ENCODE data around the gene GHRL. TPM values are rescaled to one million over a fixed set of nuclear protein-coding genes. Genes with fewer than 3 reads are reported as not detected.
"Not testable (repeated sequence)": the region's sequence is repeated elsewhere in the genome, so short reads cannot be mapped to it uniquely, and the experiment has no call there.

Gene GHRL
- total RNA-seq, 1 experiment from 2014 or later: not detected

DNA sequence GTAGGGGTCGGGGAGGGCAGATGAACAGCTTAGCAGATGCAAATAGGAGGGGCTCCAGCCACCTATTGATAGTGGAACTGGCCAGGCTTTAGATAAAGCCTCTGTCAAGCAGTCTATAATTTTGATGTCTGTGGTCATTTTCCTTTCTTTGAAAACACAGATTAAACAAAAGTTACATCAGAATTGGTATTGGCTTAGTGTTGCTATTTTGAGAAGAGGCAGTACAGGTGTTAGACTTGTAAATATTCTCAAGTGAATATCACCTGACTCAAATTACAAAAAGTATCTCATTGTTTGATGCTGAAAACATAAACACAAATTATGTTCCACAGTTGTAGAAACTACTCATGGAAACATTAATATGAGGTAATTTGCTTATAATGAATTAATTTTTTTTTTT lies 18.1 kb downstream of the GHRL start:
- H3K36me3 Mint-ChIP-seq (ENCODE audit: insufficient read depth, unreplicated experiment): peaks cover 46% of the 10 kb centered on the region

DNA sequence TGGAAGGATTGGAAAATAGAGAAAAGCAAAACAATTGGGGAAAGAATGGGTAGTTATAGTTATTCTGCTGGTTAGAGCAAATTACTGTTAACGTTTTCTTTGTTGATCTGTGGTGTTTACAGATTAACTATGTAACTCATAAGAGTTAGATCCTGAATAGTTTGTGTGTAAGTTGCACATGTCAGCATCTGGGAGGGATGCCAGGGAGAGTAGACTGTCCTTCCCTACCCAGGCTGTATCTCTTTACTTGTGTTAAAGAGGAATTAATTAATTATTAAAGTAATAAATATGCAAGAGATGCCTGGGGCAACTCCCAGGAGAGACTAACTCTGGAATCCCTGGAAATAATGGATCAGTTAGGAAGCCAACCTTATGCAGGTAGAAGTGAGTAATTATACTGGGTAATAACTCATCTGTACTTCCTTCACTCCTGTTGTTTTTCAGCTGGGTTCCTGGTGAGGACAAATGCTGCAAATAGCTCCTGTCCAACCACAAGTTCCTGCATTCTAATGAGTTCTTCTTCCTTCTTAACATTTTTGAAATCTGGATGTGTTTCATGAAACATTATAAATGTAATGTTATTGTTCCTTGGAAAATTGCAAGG lies 18.9 kb downstream of the GHRL start:
- peaks cover 3% of the 10 kb centered on the region for H3K36me3 ChIP-seq (ENCODE audit: control insufficient read depth, insufficient read depth, low read length)
- no peak overlapping the region for H3K4me3 ChIP-seq (ENCODE audit: low read depth, low read length)
- no peaks in the 10 kb centered on the region for H3K4me1 ChIP-seq
- no peaks in the 10 kb centered on the region for H3K27me3 Mint-ChIP-seq (ENCODE audit: insufficient read depth, unreplicated experiment)
- TF ChIP-seq, protein P1, sequence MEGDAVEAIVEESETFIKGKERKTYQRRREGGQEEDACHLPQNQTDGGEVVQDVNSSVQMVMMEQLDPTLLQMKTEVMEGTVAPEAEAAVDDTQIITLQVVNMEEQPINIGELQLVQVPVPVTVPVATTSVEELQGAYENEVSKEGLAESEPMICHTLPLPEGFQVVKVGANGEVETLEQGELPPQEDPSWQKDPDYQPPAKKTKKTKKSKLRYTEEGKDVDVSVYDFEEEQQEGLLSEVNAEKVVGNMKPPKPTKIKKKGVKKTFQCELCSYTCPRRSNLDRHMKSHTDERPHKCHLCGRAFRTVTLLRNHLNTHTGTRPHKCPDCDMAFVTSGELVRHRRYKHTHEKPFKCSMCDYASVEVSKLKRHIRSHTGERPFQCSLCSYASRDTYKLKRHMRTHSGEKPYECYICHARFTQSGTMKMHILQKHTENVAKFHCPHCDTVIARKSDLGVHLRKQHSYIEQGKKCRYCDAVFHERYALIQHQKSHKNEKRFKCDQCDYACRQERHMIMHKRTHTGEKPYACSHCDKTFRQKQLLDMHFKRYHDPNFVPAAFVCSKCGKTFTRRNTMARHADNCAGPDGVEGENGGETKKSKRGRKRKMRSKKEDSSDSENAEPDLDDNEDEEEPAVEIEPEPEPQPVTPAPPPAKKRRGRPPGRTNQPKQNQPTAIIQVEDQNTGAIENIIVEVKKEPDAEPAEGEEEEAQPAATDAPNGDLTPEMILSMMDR (IDR thresholded peaks at IDR 0.05; ENCODE audit: insufficient read depth in 1 of 2, low read depth in 1 of 2, low read length in 1 of 2, severe bottlenecking in 1 of 2, unreplicated experiment in 1 of 2): no peak
- no peaks in the 10 kb centered on the region for H3K9me3 Mint-ChIP-seq (ENCODE audit: unreplicated experiment)
- ChIA-PET CTCF (no interaction called here), POLR2A (no interaction called here)
- no peaks in the 10 kb centered on the region for H3K9me3 ChIP-seq
- H3K4me1 Mint-ChIP-seq (ENCODE audit: low read depth, unreplicated experiment): peaks cover 11% of the 10 kb centered on the region
- H3K36me3 Mint-ChIP-seq (ENCODE audit: insufficient read depth, unreplicated experiment): peaks cover 51% of the 10 kb centered on the region
- H3K4me3 Mint-ChIP-seq (ENCODE audit: unreplicated experiment): no peak overlapping the region
- no TSS peak for BruUV-seq (replicated peaks)
- H3K27ac Mint-ChIP-seq (ENCODE audit: unreplicated experiment): no peak overlapping the region
- no peak for DNase-seq
- intact Hi-C loops (cut with micrococcal nuclease; ENCODE audit: unreplicated experiment): no loop called here
- no peaks in the 10 kb centered on the region for H3K27me3 ChIP-seq (replicated peaks; ENCODE audit: control insufficient read depth, insufficient read depth, low read length)

More for the DNA sequence above, 18.1 kb downstream of the GHRL start:
- Mint-ChIP-seq H3K27me3 (ENCODE audit: insufficient read depth, unreplicated experiment) (no peaks in the 10 kb centered on the region), H3K4me1 (ENCODE audit: low read depth, unreplicated experiment) (peaks cover 11% of the 10 kb centered on the region), H3K9me3 (ENCODE audit: unreplicated experiment) (no peaks in the 10 kb centered on the region), H3K4me3 (ENCODE audit: unreplicated experiment) (no peak overlapping the region), H3K27ac (ENCODE audit: unreplicated experiment) (no peak overlapping the region)
- intact Hi-C loops (cut with micrococcal nuclease; ENCODE audit: unreplicated experiment): no loop called here
- Histone ChIP-seq H3K4me1 (no peaks in the 10 kb centered on the region), H3K4me3 (ENCODE audit: low read depth, low read length) (no peak overlapping the region), H3K27me3 (replicated peaks; ENCODE audit: control insufficient read depth, insufficient read depth, low read length) (no peaks in the 10 kb centered on the region), H3K36me3 (ENCODE audit: control insufficient read depth, insufficient read depth, low read length) (peaks cover 5% of the 10 kb centered on the region), H3K9me3 (no peaks in the 10 kb centered on the region)
- TF ChIP-seq, protein P1 (IDR thresholded peaks at IDR 0.05; ENCODE audit: insufficient read depth in 1 of 2, low read depth in 1 of 2, low read length in 1 of 2, severe bottlenecking in 1 of 2, unreplicated experiment in 1 of 2): no peak
- CTCF ChIA-PET: no interaction called here
- POLR2A ChIA-PET: no interaction called here
- DNase-seq: no peak
- no TSS peak for BruUV-seq (replicated peaks)

- no peaks in the 10 kb centered on the region for H3K4me1 ChIP-seq
- CTCF ChIA-PET: no interaction called here
Measured at GRCh38 chr3:10272977-10273376, 19.8 kb downstream of the GHRL start.

DNA sequence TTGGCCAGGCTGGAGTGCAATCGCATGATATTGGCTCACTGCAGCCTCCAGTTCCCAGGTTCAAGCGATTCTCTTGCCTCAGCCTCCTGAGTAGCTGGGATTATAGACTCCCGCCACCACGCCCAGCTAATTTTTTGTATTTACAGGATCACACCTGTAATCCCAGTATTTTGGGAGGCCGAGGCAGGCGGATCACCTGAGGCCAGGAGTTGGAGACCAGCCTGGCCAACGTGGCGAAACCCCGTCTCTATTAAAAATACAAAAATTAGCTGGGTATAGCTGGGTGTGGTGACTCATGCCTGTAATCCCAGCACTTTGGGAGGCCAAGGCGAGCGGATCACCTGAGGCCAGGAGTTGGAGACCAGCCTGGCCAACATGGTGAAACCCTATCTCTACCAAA lies 20.3 kb downstream of the GHRL start:
- Mint-ChIP-seq H3K36me3 (ENCODE audit: insufficient read depth, unreplicated experiment) (peaks cover 53% of the 10 kb centered on the region), H3K4me1 (ENCODE audit: low read depth, unreplicated experiment) (peaks cover 11% of the 10 kb centered on the region)
- H3K27ac Mint-ChIP-seq (ENCODE audit: unreplicated experiment); H3K27me3 ChIP-seq (replicated peaks; ENCODE audit: control insufficient read depth, insufficient read depth, low read length); H3K4me3 ChIP-seq (ENCODE audit: low read depth, low read length); BruUV-seq (replicated peaks); POLR2A ChIA-PET; H3K4me1 ChIP-seq; H3K27me3 Mint-ChIP-seq (ENCODE audit: insufficient read depth, unreplicated experiment); intact Hi-C loops (cut with micrococcal nuclease; ENCODE audit: unreplicated experiment); H3K9me3 ChIP-seq; H3K36me3 ChIP-seq (ENCODE audit: control insufficient read depth, insufficient read depth, low read length); H3K9me3 Mint-ChIP-seq (ENCODE audit: unreplicated experiment); DNase-seq; H3K4me3 Mint-ChIP-seq (ENCODE audit: unreplicated experiment): not testable (repeated sequence)
- CTCF ChIA-PET: interaction anchor here (0.6 kb wide), 1 partner anchor 12 kb away, joined by 6 read pairs; no protein-coding TSS in a partner anchor

More at GRCh38 chr3:10272977-10273376, 19.8 kb downstream of the GHRL start:
- no peaks in the 10 kb centered on the region for H3K27me3 Mint-ChIP-seq (ENCODE audit: insufficient read depth, unreplicated experiment)
- no peak overlapping the region for H3K27ac Mint-ChIP-seq (ENCODE audit: unreplicated experiment)
- no peaks in the 10 kb centered on the region for H3K9me3 ChIP-seq
- no peak for DNase-seq
- BruUV-seq (replicated peaks): TSS peak; percentile 10
- H3K36me3 Mint-ChIP-seq (ENCODE audit: insufficient read depth, unreplicated experiment): peaks cover 53% of the 10 kb centered on the region
- H3K36me3 ChIP-seq (ENCODE audit: control insufficient read depth, insufficient read depth, low read length): peaks cover 1% of the 10 kb centered on the region; the same call in 1 of the 2 replicates
- peaks cover 11% of the 10 kb centered on the region for H3K4me1 Mint-ChIP-seq (ENCODE audit: low read depth, unreplicated experiment)
- H3K4me3 Mint-ChIP-seq (ENCODE audit: unreplicated experiment): no peak overlapping the region
- no peaks in the 10 kb centered on the region for H3K27me3 ChIP-seq (replicated peaks; ENCODE audit: control insufficient read depth, insufficient read depth, low read length)
- H3K4me3 ChIP-seq (ENCODE audit: low read depth, low read length): no peak overlapping the region
- no peaks in the 10 kb centered on the region for H3K9me3 Mint-ChIP-seq (ENCODE audit: unreplicated experiment)
- POLR2A ChIA-PET: no interaction called here
- intact Hi-C loops (cut with micrococcal nuclease; ENCODE audit: unreplicated experiment): no loop called here
- TF ChIP-seq, protein P1 (IDR thresholded peaks at IDR 0.05; ENCODE audit: insufficient read depth in 1 of 2, low read depth in 1 of 2, low read length in 1 of 2, severe bottlenecking in 1 of 2, unreplicated experiment in 1 of 2): no peak

All from Caco-2 (cell line).